Omental fat pad (tissue), 4 donors: ENCODE data around the gene GULP1. TPM values are rescaled to one million over a fixed set of nuclear protein-coding genes. Genes with fewer than 3 reads are reported as not detected.

Experiments
- ATAC-seq: fragments of 150-250 bp; one replicate; pipeline ENCODE4 v1.9.1; 2016; ENCODE audit warnings: mild to moderate bottlenecking, moderate library complexity; ENCODE audit not compliant: low FRiP score
- DNase-seq: peaks from one replicate; pipeline ENCODE4 v3.0.0-alpha.2; 2019; ENCODE audit warnings: low spot score
- CTCF ChIP-seq, 3 donors: fragments of 450-650 bp; IDR thresholded peaks; one replicate each; pipeline ENCODE4 v1.5.1; 2016 to 2017; ENCODE audit warnings: antibody characterized with exemption in 3 of 3, mild to moderate bottlenecking in 3 of 3, moderate library complexity in 2 of 3
- total RNA-seq, 4 donors: library from RNA; depleted of rRNA; stranded (reverse); fragments of >200 nt; gene quantifications; one replicate each; pipeline ENCODE4 v1.1.0, GENCODE V29; 2016

GULP1 gene
- total RNA-seq, 4 donors from 2014 or later, result 14.1 to 31.5 (median 16.5) TPM

GRCh38 chr2:188474316-188474715, 182.6 kb downstream of the GULP1 start:
- ATAC-seq (no peak), DNase-seq (no peak)
- TF ChIP-seq CTCF (IDR thresholded peaks at IDR 0.05), result no peak

GRCh38 chr2:188475945-188476344, 184.3 kb downstream of the GULP1 start:
- no peak for ATAC-seq
- TF ChIP-seq CTCF (IDR thresholded peaks at IDR 0.05), result no peak
- no peak for DNase-seq

GRCh38 chr2:188477564-188478103, 186.0 kb downstream of the GULP1 start:
- DNase-seq, result no peak
- TF ChIP-seq CTCF (IDR thresholded peaks at IDR 0.05), result no peak
- ATAC-seq, result no peak

GRCh38 chr2:188478724-188479123, 187.1 kb downstream of the GULP1 start:
- no peak for ATAC-seq
- DNase-seq, result no peak
- no peak for TF ChIP-seq CTCF (IDR thresholded peaks at IDR 0.05)

- DNase-seq (no peak), ATAC-seq (no peak)
- no peak for TF ChIP-seq CTCF (IDR thresholded peaks at IDR 0.05)
These were observed 189.8 kb downstream of the GULP1 start for GRCh38 chr2:188481474-188481873.

- no peak for DNase-seq
- ATAC-seq, result no peak
- no peak for TF ChIP-seq CTCF (IDR thresholded peaks at IDR 0.05)
These were observed 193.8 kb downstream of the GULP1 start for GRCh38 chr2:188485496-188485895.

GRCh38 chr2:188492751-188493150, 201.1 kb downstream of the GULP1 start:
- no peak for DNase-seq
- TF ChIP-seq CTCF (IDR thresholded peaks at IDR 0.05), result no peak
- ATAC-seq, result no peak
